Fibroblast of lung (primary cell): ENCODE data around the gene AIFM1. TPM values are rescaled to one million over a fixed set of nuclear protein-coding genes. Genes with fewer than 3 reads are reported as not detected.

Experiments used
- DNase-seq, 2 donors: peaks; one replicate each; pipeline versions ENCODE4 v3.0.0 to v3.0.0-alpha.2; 2010; ENCODE audit warnings: low read depth in 2 of 2
- H2AFZ ChIP-seq: 2 replicates; pipeline ENCODE4 v1.5.1; 2012; ENCODE audit warnings: low read length, control low read depth, inconsistent platforms
- H3K27ac ChIP-seq: 2 replicates; pipeline ENCODE4 v1.5.1; 2011; ENCODE audit warnings: low read length, control low read depth; ENCODE audit not compliant: insufficient read depth
- H3K27me3 ChIP-seq: 2 replicates; pipeline ENCODE4 v1.5.1; 2011; ENCODE audit warnings: mild to moderate bottlenecking, low read length; ENCODE audit not compliant: control insufficient read depth, insufficient read depth
- H3K36me3 ChIP-seq: 2 replicates; pipeline ENCODE4 v1.5.1; 2011; ENCODE audit warnings: low read length; ENCODE audit not compliant: control insufficient read depth, insufficient read depth
- H3K4me1 ChIP-seq: 2 replicates; pipeline ENCODE4 v1.5.1; 2011; ENCODE audit warnings: low read length; ENCODE audit not compliant: control insufficient read depth, insufficient read depth; ENCODE audit errors: extremely low read depth
- H3K4me2 ChIP-seq: 2 replicates; pipeline ENCODE4 v1.5.1; 2011; ENCODE audit warnings: low read length, control low read depth; ENCODE audit not compliant: insufficient read depth; ENCODE audit errors: extremely low read depth
- H3K4me3 ChIP-seq, 4 experiments: fragments of 200-600 bp in 1 of 4; sonication (generic) in 1 of 4; replicated peaks in 1 of 4; 2 replicates each; pipeline ENCODE4 v1.5.1; 2011 to 2016; ENCODE audit warnings: low read length in 4 of 4, low read depth in 3 of 4, mild to moderate bottlenecking in 3 of 4, control low read depth in 2 of 4, inconsistent platforms in 1 of 4, mixed read lengths in 1 of 4; ENCODE audit not compliant: insufficient read depth in 1 of 4; ENCODE audit errors: control extremely low read depth in 1 of 4
- H3K79me2 ChIP-seq: 2 replicates; pipeline ENCODE4 v1.5.1; 2012; ENCODE audit warnings: mild to moderate bottlenecking, low read length, inconsistent platforms; ENCODE audit not compliant: control insufficient read depth, insufficient read depth
- H3K9ac ChIP-seq: 2 replicates; pipeline ENCODE4 v1.5.1; 2011; ENCODE audit warnings: mild to moderate bottlenecking, low read length, control low read depth; ENCODE audit not compliant: insufficient read depth
- H3K9me3 ChIP-seq: 2 replicates; pipeline ENCODE4 v1.5.1; 2012; ENCODE audit warnings: low read depth, low read length; ENCODE audit not compliant: control insufficient read depth, insufficient read depth
- H4K20me1 ChIP-seq: 2 replicates; pipeline ENCODE4 v1.5.1; 2011; ENCODE audit warnings: low read length; ENCODE audit not compliant: control insufficient read depth, insufficient read depth; ENCODE audit errors: extremely low read depth
- EZH2 ChIP-seq: IDR thresholded peaks from 2 replicates; pipeline ENCODE4 v1.5.1; 2012; ENCODE audit warnings: low read length, control low read depth, mild to moderate bottlenecking; ENCODE audit errors: missing control alignments
- polyA plus RNA-seq, 2 donors: library from polyadenylated mRNA; depleted of rRNA in 1 of 2; stranded (reverse) in 1 of 2; unstranded in 1 of 2; fragments of >200 nt; gene quantifications; 2 replicates each; pipeline ENCODE4 v1.2.1, GENCODE V29; 2011 to 2012; ENCODE audit warnings: missing spikeins in 1 of 2
- total RNA-seq: library from RNA; depleted of rRNA; stranded (reverse); fragments of >200 nt; gene quantifications from 2 replicates; pipeline ENCODE4 v1.2.1, GENCODE V29; 2014
- TF ChIP-seq, protein P1 (sequence below), 2 donors: IDR thresholded peaks in 1 of 2; conservative IDR thresholded peaks in 1 of 2; 1 replicate in 1 of 2; 2 replicates in 1 of 2; pipeline ENCODE4 v1.5.1; 2011 to 2012; ENCODE audit warnings: low read length in 2 of 2, control low read depth in 1 of 2, inconsistent platforms in 1 of 2, low read depth in 1 of 2, mild to moderate bottlenecking in 1 of 2

AIFM1 gene
- total and polyA plus RNA-seq, 2 donors (not counting 1 experiment from before 2014, with no cell fraction given) = 23.1 to 36.1 TPM

DNA sequence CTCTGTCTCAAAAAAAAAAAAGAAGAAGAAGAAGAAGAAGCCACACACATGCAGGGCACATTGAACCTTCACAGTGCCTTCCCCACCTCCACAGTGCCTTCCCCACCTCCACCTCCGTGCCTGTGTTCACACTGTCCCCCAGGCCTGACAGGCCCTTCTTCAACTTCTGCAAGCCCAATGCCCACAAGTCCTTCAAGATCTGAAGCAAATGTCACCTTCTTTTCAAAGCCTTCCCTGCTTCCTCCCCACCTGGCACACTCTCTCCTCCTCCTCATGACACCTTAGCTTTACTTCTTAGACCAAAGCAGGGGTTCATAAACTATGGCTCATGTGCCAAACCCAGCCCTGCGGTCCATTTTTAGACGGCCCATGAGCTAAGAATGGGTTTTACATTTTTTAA, 75.3 kb downstream of the AIFM1 start:
- Histone ChIP-seq H3K4me3 (no peak overlapping the region), H3K9me3 (no peaks in the 10 kb centered on the region), H3K4me2 (no peak overlapping the region), H3K4me1 (no peaks in the 10 kb centered on the region), H4K20me1 (no peaks in the 10 kb centered on the region), H3K79me2 (peaks cover 6% of the 10 kb centered on the region), H3K9ac (no peak overlapping the region), H3K36me3 (peaks cover 2% of the 10 kb centered on the region), H3K27ac (no peak overlapping the region), H2AFZ (no peak overlapping the region), H3K27me3 (no peaks in the 10 kb centered on the region)
- TF ChIP-seq, protein P1, sequence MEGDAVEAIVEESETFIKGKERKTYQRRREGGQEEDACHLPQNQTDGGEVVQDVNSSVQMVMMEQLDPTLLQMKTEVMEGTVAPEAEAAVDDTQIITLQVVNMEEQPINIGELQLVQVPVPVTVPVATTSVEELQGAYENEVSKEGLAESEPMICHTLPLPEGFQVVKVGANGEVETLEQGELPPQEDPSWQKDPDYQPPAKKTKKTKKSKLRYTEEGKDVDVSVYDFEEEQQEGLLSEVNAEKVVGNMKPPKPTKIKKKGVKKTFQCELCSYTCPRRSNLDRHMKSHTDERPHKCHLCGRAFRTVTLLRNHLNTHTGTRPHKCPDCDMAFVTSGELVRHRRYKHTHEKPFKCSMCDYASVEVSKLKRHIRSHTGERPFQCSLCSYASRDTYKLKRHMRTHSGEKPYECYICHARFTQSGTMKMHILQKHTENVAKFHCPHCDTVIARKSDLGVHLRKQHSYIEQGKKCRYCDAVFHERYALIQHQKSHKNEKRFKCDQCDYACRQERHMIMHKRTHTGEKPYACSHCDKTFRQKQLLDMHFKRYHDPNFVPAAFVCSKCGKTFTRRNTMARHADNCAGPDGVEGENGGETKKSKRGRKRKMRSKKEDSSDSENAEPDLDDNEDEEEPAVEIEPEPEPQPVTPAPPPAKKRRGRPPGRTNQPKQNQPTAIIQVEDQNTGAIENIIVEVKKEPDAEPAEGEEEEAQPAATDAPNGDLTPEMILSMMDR (conservative IDR thresholded peaks at IDR 0.05 in 1 of 2, IDR thresholded peaks at IDR 0.05 in 1 of 2; ENCODE audit: low read depth in 1 of 2, low read length in 2 of 2) = no peak
- no peak for TF ChIP-seq EZH2
- no peak for DNase-seq

GRCh38 chrX:130086447-130087206, 79.0 kb downstream of the AIFM1 start:
- H4K20me1 ChIP-seq = no peaks in the 10 kb centered on the region
- no peak for DNase-seq
- no peaks in the 10 kb centered on the region for H3K27me3 ChIP-seq
- peaks cover 7% of the 10 kb centered on the region for H3K4me1 ChIP-seq
- H3K4me2 ChIP-seq = no peak overlapping the region
- H3K4me3 ChIP-seq = no peak overlapping the region
- no peaks in the 10 kb centered on the region for H3K9me3 ChIP-seq
- no peak for TF ChIP-seq EZH2
- TF ChIP-seq, protein P1 (conservative IDR thresholded peaks at IDR 0.05 in 1 of 2, IDR thresholded peaks at IDR 0.05 in 1 of 2; ENCODE audit: low read depth in 1 of 2, low read length in 2 of 2) = no peak
- H3K27ac ChIP-seq = no peak overlapping the region
- peaks cover 2% of the 10 kb centered on the region for H3K36me3 ChIP-seq
- peaks cover 1% of the 10 kb centered on the region for H3K79me2 ChIP-seq
- no peak overlapping the region for H3K9ac ChIP-seq
- H2AFZ ChIP-seq = no peak overlapping the region

GRCh38 chrX:130085551-130086446, 79.8 kb downstream of the AIFM1 start:
- H3K79me2 ChIP-seq = no peaks in the 10 kb centered on the region
- DNase-seq = peak in 1 of 2 donors; percentile 21
- H3K9ac ChIP-seq = no peak overlapping the region
- H2AFZ ChIP-seq = no peak overlapping the region
- no peak overlapping the region for H3K4me2 ChIP-seq
- H3K27me3 ChIP-seq = no peaks in the 10 kb centered on the region
- no peak for TF ChIP-seq EZH2
- TF ChIP-seq, protein P1 (conservative IDR thresholded peaks at IDR 0.05 in 1 of 2, IDR thresholded peaks at IDR 0.05 in 1 of 2; ENCODE audit: low read depth in 1 of 2, low read length in 2 of 2) = no peak
- H3K36me3 ChIP-seq = peaks cover 2% of the 10 kb centered on the region
- H3K9me3 ChIP-seq = no peaks in the 10 kb centered on the region
- H4K20me1 ChIP-seq = no peaks in the 10 kb centered on the region
- no peak overlapping the region for H3K27ac ChIP-seq
- H3K4me1 ChIP-seq = peaks cover 7% of the 10 kb centered on the region
- no peak overlapping the region for H3K4me3 ChIP-seq
